Natural killer cell (primary cell): ENCODE measurements around the gene BCL2L2. TPM values are rescaled to one million over a fixed set of nuclear protein-coding genes. Genes with fewer than 3 reads are reported as not detected.

ENCODE experiments used
- ATAC-seq, 3 donors: fragments of 150-1000 bp in 2 of 3; fragments of 200-7000 bp in 1 of 3; cut with Tn5 transposase; 1 replicate in 1 of 3; 2 replicates in 2 of 3; pipeline ENCODE4 v1.10.0; 2021; ENCODE audit warnings: mild to moderate bottlenecking in 2 of 3, moderate library complexity in 2 of 3
- DNase-seq, 2 donors: peaks; one replicate each; pipeline versions ENCODE4 v3.0.0 to v3.0.0-alpha.2; 2013 to 2021; ENCODE audit warnings: mixed read lengths in 1 of 2
- H3K27ac ChIP-seq: one replicate; pipeline ENCODE4 v1.5.1; 2013; ENCODE audit warnings: mild to moderate bottlenecking, low read length
- H3K27me3 ChIP-seq: one replicate; pipeline ENCODE4 v1.6.1; 2013; ENCODE audit warnings: low read length; ENCODE audit not compliant: control insufficient read depth, insufficient read depth
- H3K36me3 ChIP-seq: one replicate; pipeline ENCODE4 v1.6.1; 2013; ENCODE audit warnings: low read length; ENCODE audit not compliant: control insufficient read depth, insufficient read depth
- H3K4me1 ChIP-seq: one replicate; pipeline ENCODE4 v1.6.1; 2013; ENCODE audit warnings: low read length; ENCODE audit not compliant: control insufficient read depth, insufficient read depth
- H3K4me3 ChIP-seq: one replicate; pipeline ENCODE4 v1.5.1; 2013; ENCODE audit warnings: low read length
- H3K9me3 ChIP-seq: one replicate; pipeline ENCODE4 v1.6.1; 2013; ENCODE audit warnings: low read length; ENCODE audit not compliant: control insufficient read depth, insufficient read depth
- H3K27ac Mint-ChIP-seq, 2 donors: one replicate each; pipeline ENCODE4 v1.8.0; 2022; ENCODE audit warnings: mild to moderate bottlenecking in 2 of 2, mixed read lengths in 2 of 2, moderate library complexity in 1 of 2
- H3K27me3 Mint-ChIP-seq, 2 donors: one replicate each; pipeline ENCODE4 v1.8.0; 2022; ENCODE audit warnings: low read depth in 2 of 2, mixed read lengths in 2 of 2
- H3K36me3 Mint-ChIP-seq: one replicate; pipeline ENCODE4 v1.8.0; 2022; ENCODE audit warnings: mixed read lengths
- H3K4me1 Mint-ChIP-seq, 2 donors: one replicate each; pipeline ENCODE4 v1.8.0; 2022; ENCODE audit warnings: mixed read lengths in 2 of 2
- H3K4me3 Mint-ChIP-seq: one replicate; pipeline ENCODE4 v1.8.0; 2022; ENCODE audit warnings: mild to moderate bottlenecking, moderate library complexity, mixed read lengths
- H3K9me3 Mint-ChIP-seq, 2 donors: one replicate each; pipeline ENCODE4 v1.8.0; 2022; ENCODE audit warnings: mixed read lengths in 2 of 2
- CTCF ChIP-seq: fragments of 200-600 bp; IDR thresholded peaks from one replicate; pipeline ENCODE4 v1.8.0; 2022; ENCODE audit warnings: antibody characterized with exemption
- WGBS: methylation state at CpG from one replicate; pipeline ENCODE4 v1.1.7; 2013; ENCODE audit warnings: missing lambda C conversion rate; ENCODE audit not compliant: insufficient coverage; 5-methylcytosine and 5-hydroxymethylcytosine counted together
- intact Hi-C: fragments of 100-400 bp; cut with micrococcal nuclease; formaldehyde crosslinking; loops from one replicate; pipeline ENCODE4 v1.14.2; 2022
- total RNA-seq, 4 donors: library from RNA; stranded (reverse); fragments of 120-200 nt in 1 of 4; gene quantifications; one replicate each; pipeline versions ENCODE4 v1.2.3 to v1.2.4, GENCODE V29; 2013 to 2022

BCL2L2 gene
- total RNA-seq, 3 donors from 2014 or later (not counting 1 experiment from before 2014, with no cell fraction given), result 13.8 to 25.3 (median 14.4) TPM

- Mint-ChIP-seq H3K27me3 (peaks cover 17 to 19% of the 10 kb centered on the region in 2 donors), H3K36me3 (no peaks in the 10 kb centered on the region), H3K4me1 (no peaks in the 10 kb centered on the region), H3K27ac (no peak overlapping the region), H3K4me3 (no peak overlapping the region), H3K9me3 (no peaks in the 10 kb centered on the region)
- H3K4me3 ChIP-seq, result no peak overlapping the region
- ATAC-seq (no peak), DNase-seq (no peak)
- no peaks in the 10 kb centered on the region for H3K36me3 ChIP-seq
- H3K27ac ChIP-seq, result no peak overlapping the region
- H3K4me1 ChIP-seq, result no peaks in the 10 kb centered on the region
- WGBS, result 89% methylated on average over 22 of the region's 22 CpGs
- TF ChIP-seq CTCF, result no peak
- H3K9me3 ChIP-seq, result no peaks in the 10 kb centered on the region
- peaks cover 5% of the 10 kb centered on the region for H3K27me3 ChIP-seq
- intact Hi-C loops, result no loop called here
Observed at GRCh38 chr14:23359722-23360447, 53.3 kb downstream of the BCL2L2 start.

DNA sequence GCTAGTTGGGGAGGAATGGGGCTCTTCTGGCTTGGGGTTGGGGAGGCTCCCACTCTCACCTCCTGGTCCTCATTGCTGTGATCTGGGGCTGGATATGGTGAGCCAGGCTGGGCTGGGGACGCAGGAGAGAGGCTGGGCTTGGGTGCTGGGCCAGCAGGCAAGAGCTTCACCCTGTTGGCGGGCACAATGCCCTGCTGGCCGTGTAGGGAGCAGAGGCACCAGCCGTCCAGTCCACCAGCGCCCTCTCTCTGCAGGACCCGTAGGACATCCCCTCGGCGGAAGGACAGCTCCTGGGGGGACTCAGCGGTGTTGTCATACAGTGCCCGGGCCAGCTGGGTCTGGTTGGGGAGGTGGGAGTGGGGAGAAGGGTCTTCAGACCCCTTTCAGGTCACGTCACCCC, 53.9 kb downstream of the BCL2L2 start:
- no peak overlapping the region for H3K4me3 Mint-ChIP-seq
- Histone ChIP-seq H3K4me3 (no peak overlapping the region), H3K27me3 (peaks cover 5% of the 10 kb centered on the region), H3K9me3 (no peaks in the 10 kb centered on the region), H3K27ac (no peak overlapping the region), H3K36me3 (no peaks in the 10 kb centered on the region), H3K4me1 (no peaks in the 10 kb centered on the region)
- no peak for DNase-seq
- no peak for TF ChIP-seq CTCF
- intact Hi-C loops, result no loop called here
- no peak for ATAC-seq
- WGBS, result 81% methylated on average over 11 of the region's 11 CpGs
- peaks cover 12 to 16% of the 10 kb centered on the region in 2 donors for H3K27me3 Mint-ChIP-seq
- no peak overlapping the region for H3K27ac Mint-ChIP-seq
- H3K36me3 Mint-ChIP-seq, result no peaks in the 10 kb centered on the region
- no peaks in the 10 kb centered on the region for H3K9me3 Mint-ChIP-seq
- no peaks in the 10 kb centered on the region for H3K4me1 Mint-ChIP-seq

DNA sequence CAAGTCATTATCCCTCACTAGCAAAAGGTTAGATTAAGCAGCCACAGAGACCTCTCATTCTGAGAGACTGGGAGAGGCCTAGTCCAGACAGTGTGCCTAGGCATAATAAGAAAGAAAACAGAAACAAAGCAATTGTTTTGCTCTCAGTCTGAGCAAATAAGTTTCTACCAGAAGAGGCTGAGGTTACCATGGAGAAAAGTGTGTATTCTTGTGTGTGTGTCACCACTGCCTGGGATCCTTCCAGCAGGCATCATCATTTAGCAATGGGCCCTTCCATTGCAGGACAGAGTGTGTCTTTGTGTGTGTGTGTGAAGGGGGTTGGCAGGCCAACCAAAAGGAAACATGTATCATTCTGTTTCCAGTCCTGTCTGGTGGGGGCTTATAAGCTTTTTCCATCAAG, 54.7 kb downstream of the BCL2L2 start:
- Mint-ChIP-seq H3K36me3 (no peaks in the 10 kb centered on the region), H3K27me3 (peaks cover 11 to 13% of the 10 kb centered on the region in 2 donors), H3K4me1 (no peaks in the 10 kb centered on the region), H3K4me3 (no peak overlapping the region), H3K9me3 (no peaks in the 10 kb centered on the region), H3K27ac (no peak overlapping the region)
- ATAC-seq (no peak), DNase-seq (no peak)
- no peaks in the 10 kb centered on the region for H3K9me3 ChIP-seq
- H3K4me3 ChIP-seq, result no peak overlapping the region
- H3K27me3 ChIP-seq, result peaks cover 5% of the 10 kb centered on the region
- no peaks in the 10 kb centered on the region for H3K36me3 ChIP-seq
- H3K27ac ChIP-seq, result no peak overlapping the region
- TF ChIP-seq CTCF, result no peak
- no peaks in the 10 kb centered on the region for H3K4me1 ChIP-seq
- intact Hi-C loops, result no loop called here

Other genes starting within 250 kb of the BCL2L2 start
- 1 to 10 TPM; 1.9 to 4.9 (median 2.8) TPM for gene CDH24, start 249.3 kb upstream of the BCL2L2 start, total RNA-seq
- gene ACIN1, start 211.7 kb upstream of the BCL2L2 start, total RNA-seq, result 100 to 1,000 TPM; 321 to 395 (median 347) TPM
- gene C14orf119, start 211.3 kb upstream of the BCL2L2 start, total RNA-seq, result 10 to 100 TPM; 10.6 to 19.0 (median 14.7) TPM
- not detected for gene CIROP, start 201.8 kb upstream of the BCL2L2 start, total RNA-seq
- gene CEBPE, start 187.6 kb upstream of the BCL2L2 start, total RNA-seq, result not detected
- 1 to 10 TPM in 2 of 3 donors, under 1 TPM in 1; 0.42 to 1.2 (median 1.0) TPM for gene SLC7A8, start 123.2 kb upstream of the BCL2L2 start, total RNA-seq
- gene RNF212B, start 68.9 kb upstream of the BCL2L2 start, total RNA-seq, result not detected
- 10 to 100 TPM in 1 of 3 donors, 1 to 10 TPM in 2; 5.1 to 10.1 (median 7.0) TPM for gene HOMEZ, start 20.7 kb upstream of the BCL2L2 start, total RNA-seq
- gene PPP1R3E, start 4.0 kb upstream of the BCL2L2 start, total RNA-seq, result 10 to 100 TPM; 13.2 to 27.8 (median 25.1) TPM
- 100 to 1,000 TPM; 226 to 261 (median 238) TPM for gene PABPN1, start 14.6 kb downstream of the BCL2L2 start, total RNA-seq
- under 1 TPM in 2 of 3 donors, not detected in 1; 0.28 to 1.00 TPM for gene SLC22A17, start 46.1 kb downstream of the BCL2L2 start, total RNA-seq
- gene EFS, start 58.3 kb downstream of the BCL2L2 start, total RNA-seq, result not detected
- not detected for gene IL25, start 66.0 kb downstream of the BCL2L2 start, total RNA-seq
- gene CMTM5, start 70.2 kb downstream of the BCL2L2 start, total RNA-seq, result 1 to 10 TPM in 2 of 3 donors, not detected in 1; 2.9 to 4.5 TPM
- not detected for gene MYH6, start 101.4 kb downstream of the BCL2L2 start, total RNA-seq
- not detected for gene MYH7, start 128.8 kb downstream of the BCL2L2 start, total RNA-seq
- gene NGDN, start 162.9 kb downstream of the BCL2L2 start, total RNA-seq, result 100 to 1,000 TPM; 110 to 136 (median 126) TPM
- under 1 TPM; 0.07 to 0.72 (median 0.45) TPM for gene ZFHX2, start 244.9 kb downstream of the BCL2L2 start, total RNA-seq
- 10 to 100 TPM; 16.5 to 19.3 (median 19.1) TPM for gene THTPA, start 249.4 kb downstream of the BCL2L2 start, total RNA-seq